CD14-positive monocyte (primary cell): ENCODE measurements around the gene CDK5RAP2. TPM values are rescaled to one million over a fixed set of nuclear protein-coding genes. Genes with fewer than 3 reads are reported as not detected.
A peak's percentile ranks its signal among the peaks of the same experiment; 100 is the strongest.

Experiments used
- DNase-seq, 3 donors: peaks; one replicate each; pipeline ENCODE4 v3.0.0-alpha.2; 2011 to 2022
- H2AFZ ChIP-seq: 2 replicates; pipeline ENCODE4 v1.6.0; 2012; ENCODE audit warnings: mild to moderate bottlenecking, low read depth, low read length, inconsistent platforms; ENCODE audit not compliant: insufficient read depth, poor library complexity, severe bottlenecking
- H3K27ac ChIP-seq, 2 donors: 1 replicate in 1 of 2; 2 replicates in 1 of 2; pipeline ENCODE4 v1.5.1; 2012 to 2013; ENCODE audit warnings: low read length in 2 of 2, control low read depth in 1 of 2, inconsistent platforms in 1 of 2, low read depth in 1 of 2, mild to moderate bottlenecking in 1 of 2
- H3K27me3 ChIP-seq, 2 donors: one replicate each; pipeline versions ENCODE4 v1.6.0 to v1.6.1; 2011 to 2013; ENCODE audit warnings: low read length in 2 of 2; ENCODE audit not compliant: control insufficient read depth in 2 of 2, insufficient read depth in 2 of 2
- H3K36me3 ChIP-seq, 2 donors: replicated peaks in 1 of 2; 1 replicate in 1 of 2; 2 replicates in 1 of 2; pipeline versions ENCODE4 v1.5.1 to v1.6.1; 2012 to 2013; ENCODE audit warnings: low read length in 2 of 2, control low read depth in 1 of 2, inconsistent platforms in 1 of 2, mild to moderate bottlenecking in 1 of 2; ENCODE audit not compliant: insufficient read depth in 2 of 2, control insufficient read depth in 1 of 2
- H3K4me1 ChIP-seq, 2 donors: 1 replicate in 1 of 2; 2 replicates in 1 of 2; pipeline versions ENCODE4 v1.5.1 to v1.6.1; 2012 to 2013; ENCODE audit warnings: low read length in 2 of 2, control low read depth in 1 of 2, inconsistent platforms in 1 of 2, mild to moderate bottlenecking in 1 of 2, moderate library complexity in 1 of 2; ENCODE audit not compliant: insufficient read depth in 2 of 2, control insufficient read depth in 1 of 2
- H3K4me2 ChIP-seq: replicated peaks from 2 replicates; pipeline ENCODE3; 2012; ENCODE audit warnings: low read length, moderate library complexity, mild to moderate bottlenecking; ENCODE audit not compliant: poor library complexity, severe bottlenecking; ENCODE audit errors: extremely low read depth
- H3K4me3 ChIP-seq, 3 experiments: fragments of 200-600 bp in 1 of 3; sonication (generic) in 1 of 3; replicated peaks in 1 of 3; 1 replicate in 2 of 3; 2 replicates in 1 of 3; pipeline ENCODE4 v1.5.1; 2011 to 2013; ENCODE audit warnings: low read length in 3 of 3, mild to moderate bottlenecking in 3 of 3, control low read depth in 2 of 3, low read depth in 2 of 3, inconsistent platforms in 1 of 3, moderate library complexity in 1 of 3
- H3K79me2 ChIP-seq: 2 replicates; pipeline ENCODE4 v1.6.0; 2012; ENCODE audit warnings: mild to moderate bottlenecking, control low read depth, inconsistent platforms, low read length, moderate library complexity; ENCODE audit not compliant: insufficient read depth
- H3K9ac ChIP-seq: 2 replicates; pipeline ENCODE4 v1.6.0; 2017; ENCODE audit warnings: low read length, mild to moderate bottlenecking; ENCODE audit not compliant: insufficient read depth, poor library complexity, severe bottlenecking
- H3K9me3 ChIP-seq, 2 donors: replicated peaks in 1 of 2; 1 replicate in 1 of 2; 2 replicates in 1 of 2; pipeline versions ENCODE4 v1.5.1 to v1.6.1; 2012 to 2013; ENCODE audit warnings: low read length in 2 of 2, control low read depth in 1 of 2; ENCODE audit not compliant: control insufficient read depth in 1 of 2, insufficient read depth in 1 of 2
- H4K20me1 ChIP-seq: 2 replicates; pipeline ENCODE4 v1.6.0; 2012; ENCODE audit warnings: mild to moderate bottlenecking, low read length, control low read depth, moderate library complexity; ENCODE audit not compliant: insufficient read depth
- H3K27ac Mint-ChIP-seq, 7 donors: one replicate each; pipeline ENCODE4 v1.8.0; 2020; ENCODE audit warnings: mild to moderate bottlenecking in 7 of 7, mixed read lengths in 7 of 7, moderate library complexity in 6 of 7, inconsistent platforms in 2 of 7
- H3K27me3 Mint-ChIP-seq, 3 donors: one replicate each; pipeline ENCODE4 v1.8.0; 2021 to 2022; ENCODE audit warnings: low read depth in 3 of 3, mild to moderate bottlenecking in 3 of 3, mixed read lengths in 3 of 3, moderate library complexity in 3 of 3, inconsistent platforms in 1 of 3
- H3K36me3 Mint-ChIP-seq, 2 donors: one replicate each; pipeline ENCODE4 v1.8.0; 2020; ENCODE audit warnings: mixed read lengths in 2 of 2, inconsistent platforms in 1 of 2, mild to moderate bottlenecking in 1 of 2
- H3K4me1 Mint-ChIP-seq: one replicate; pipeline ENCODE4 v1.8.0; 2020; ENCODE audit warnings: mild to moderate bottlenecking, mixed read lengths
- H3K4me3 Mint-ChIP-seq, 2 donors: one replicate each; pipeline ENCODE4 v1.8.0; 2020; ENCODE audit warnings: mild to moderate bottlenecking in 2 of 2, mixed read lengths in 2 of 2, moderate library complexity in 1 of 2
- H3K9me3 Mint-ChIP-seq, 7 donors: one replicate each; pipeline ENCODE4 v1.8.0; 2020 to 2022; ENCODE audit warnings: mixed read lengths in 7 of 7, mild to moderate bottlenecking in 6 of 7, moderate library complexity in 6 of 7, inconsistent platforms in 2 of 7
- WGBS: methylation state at CpG from one replicate; pipeline ENCODE4 v1.1.5; 2013; ENCODE audit warnings: missing lambda C conversion rate; ENCODE audit not compliant: insufficient coverage; 5-methylcytosine and 5-hydroxymethylcytosine counted together
- intact Hi-C, 2 donors: fragments of 100-400 bp; cut with micrococcal nuclease; formaldehyde crosslinking; loops; one replicate each; pipeline versions ENCODE4 v1.15.0 to v1.15.1; 2023
- polyA plus RNA-seq, 3 donors: library from polyadenylated mRNA; depleted of rRNA in 1 of 3; unstranded in 2 of 3; stranded (reverse) in 1 of 3; fragments of 300-500 nt in 2 of 3; fragments of >200 nt in 1 of 3; fragmentation: Illumina TruSeq in 2 of 3; gene quantifications; 1 replicate in 2 of 3; 2 replicates in 1 of 3; pipeline ENCODE4 v1.2.3, GENCODE V29; 2012 to 2021
- TF ChIP-seq, protein P1 (sequence below): fragments of 200-600 bp; IDR thresholded peaks from one replicate; pipeline ENCODE4 v1.8.0; 2022; ENCODE audit warnings: antibody characterized with exemption, mild to moderate bottlenecking

Gene CDK5RAP2
- polyA plus RNA-seq, 3 donors = 2.0 to 13.7 (median 6.1) TPM

DNA sequence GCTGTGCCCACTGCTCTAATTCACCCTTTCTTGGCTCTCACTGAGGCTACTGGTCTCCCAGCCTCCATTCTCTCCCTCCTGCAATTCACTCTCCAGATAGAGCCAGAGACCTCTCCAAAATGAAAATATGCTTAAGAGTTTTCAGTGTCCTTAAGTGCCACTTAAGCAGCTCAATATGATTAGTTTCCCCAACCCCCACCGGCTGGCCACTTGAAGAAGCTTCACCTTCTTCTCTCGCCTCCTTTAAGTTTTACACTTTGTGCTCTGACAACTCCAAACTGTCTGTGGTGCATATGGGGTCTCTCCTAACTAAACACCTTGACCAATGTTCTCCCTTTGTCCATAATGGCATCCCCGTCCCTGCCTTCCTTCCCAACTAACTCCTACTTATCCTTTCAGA is 53.4 kb downstream of the CDK5RAP2 start:
- Histone ChIP-seq H3K27ac (no peak overlapping the region), H3K79me2 (no peaks in the 10 kb centered on the region), H3K4me3 (no peak overlapping the region), H3K9ac (no peak overlapping the region), H3K36me3 (peaks cover 86 to 88% of the 10 kb centered on the region in 2 donors), H3K4me2 (no peak overlapping the region), H3K4me1 (no peaks in the 10 kb centered on the region), H4K20me1 (no peaks in the 10 kb centered on the region), H3K9me3 (no peaks in the 10 kb centered on the region), H2AFZ (no peak overlapping the region), H3K27me3 (no peaks in the 10 kb centered on the region)
- Mint-ChIP-seq H3K9me3 (no peaks in the 10 kb centered on the region), H3K36me3 (peaks cover 82 to 88% of the 10 kb centered on the region in 2 donors), H3K4me1 (no peaks in the 10 kb centered on the region), H3K4me3 (no peak overlapping the region), H3K27ac (peak overlapping the region in 1 of 7 donors; percentile 21), H3K27me3 (no peaks in the 10 kb centered on the region)
- no peak for DNase-seq
- intact Hi-C loops = no loop called here
- 100% methylated on average over 3 of the region's 3 CpGs for WGBS
- TF ChIP-seq, protein P1, sequence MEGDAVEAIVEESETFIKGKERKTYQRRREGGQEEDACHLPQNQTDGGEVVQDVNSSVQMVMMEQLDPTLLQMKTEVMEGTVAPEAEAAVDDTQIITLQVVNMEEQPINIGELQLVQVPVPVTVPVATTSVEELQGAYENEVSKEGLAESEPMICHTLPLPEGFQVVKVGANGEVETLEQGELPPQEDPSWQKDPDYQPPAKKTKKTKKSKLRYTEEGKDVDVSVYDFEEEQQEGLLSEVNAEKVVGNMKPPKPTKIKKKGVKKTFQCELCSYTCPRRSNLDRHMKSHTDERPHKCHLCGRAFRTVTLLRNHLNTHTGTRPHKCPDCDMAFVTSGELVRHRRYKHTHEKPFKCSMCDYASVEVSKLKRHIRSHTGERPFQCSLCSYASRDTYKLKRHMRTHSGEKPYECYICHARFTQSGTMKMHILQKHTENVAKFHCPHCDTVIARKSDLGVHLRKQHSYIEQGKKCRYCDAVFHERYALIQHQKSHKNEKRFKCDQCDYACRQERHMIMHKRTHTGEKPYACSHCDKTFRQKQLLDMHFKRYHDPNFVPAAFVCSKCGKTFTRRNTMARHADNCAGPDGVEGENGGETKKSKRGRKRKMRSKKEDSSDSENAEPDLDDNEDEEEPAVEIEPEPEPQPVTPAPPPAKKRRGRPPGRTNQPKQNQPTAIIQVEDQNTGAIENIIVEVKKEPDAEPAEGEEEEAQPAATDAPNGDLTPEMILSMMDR = no peak

DNA sequence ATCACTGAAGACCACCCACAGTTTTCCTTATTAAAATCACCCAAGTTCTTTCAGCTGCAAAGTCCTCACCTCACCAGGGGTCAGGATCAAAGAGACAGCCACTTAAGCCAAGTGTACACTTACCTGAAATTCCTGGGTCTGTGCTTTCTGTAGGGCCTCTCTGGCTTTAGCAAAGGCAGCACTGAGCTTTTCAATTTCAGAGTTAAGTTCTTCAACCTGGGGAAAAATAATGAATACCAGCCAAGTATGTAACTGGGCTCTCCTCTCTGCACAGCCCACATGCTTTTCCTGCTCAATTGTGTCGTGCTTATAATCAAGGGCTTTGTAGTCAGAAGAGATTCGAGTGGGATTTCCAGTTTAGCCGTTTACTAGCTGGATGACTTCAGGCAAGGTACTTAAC is 55.1 kb downstream of the CDK5RAP2 start:
- Histone ChIP-seq H3K9me3 (no peaks in the 10 kb centered on the region), H3K27ac (no peak overlapping the region), H3K36me3 (peaks cover 79 to 84% of the 10 kb centered on the region in 2 donors), H3K4me1 (no peaks in the 10 kb centered on the region), H4K20me1 (no peaks in the 10 kb centered on the region), H3K4me2 (no peak overlapping the region), H3K4me3 (no peak overlapping the region), H3K9ac (no peak overlapping the region), H3K79me2 (no peaks in the 10 kb centered on the region), H2AFZ (no peak overlapping the region), H3K27me3 (no peaks in the 10 kb centered on the region)
- intact Hi-C loops = no loop called here
- DNase-seq = no peak
- H3K27me3 Mint-ChIP-seq = no peaks in the 10 kb centered on the region
- no peaks in the 10 kb centered on the region for H3K4me1 Mint-ChIP-seq
- TF ChIP-seq, protein P1 = no peak
- H3K9me3 Mint-ChIP-seq = no peaks in the 10 kb centered on the region
- peaks cover 78 to 84% of the 10 kb centered on the region in 2 donors for H3K36me3 Mint-ChIP-seq
- no peak overlapping the region for H3K4me3 Mint-ChIP-seq
- no peak overlapping the region for H3K27ac Mint-ChIP-seq
- WGBS = 80% methylated on average over 1 of the region's 3 CpGs
